ENCODE measurements around the gene SAPCD2. TPM values are rescaled to one million over a fixed set of nuclear protein-coding genes. Genes with fewer than 3 reads are reported as not detected.

The SAPCD2 gene
- total and polyA plus RNA-seq, 2 of the 8 experiments (the other 6 are each of a cell fraction or from before 2014, with no cell fraction given), result 12.7 to 32.1 TPM

- Histone ChIP-seq H2BK5ac (ENCODE audit: low read depth, low read length) (no peak overlapping the region), H3K9ac (replicated peaks in 1 of 4; ENCODE audit: extremely low read depth in 1 of 4, low read depth in 3 of 4, low read length in 3 of 4) (no peak overlapping the region), H3K4me3 (ENCODE audit: extremely low read depth in 1 of 4, insufficient read depth in 2 of 4, low read depth in 3 of 4, low read length in 4 of 4) (no peak overlapping the region), H2AFZ (ENCODE audit: low read length) (no peak overlapping the region), H2BK20ac (ENCODE audit: low read length) (no peak overlapping the region), H3K18ac (ENCODE audit: extremely low read depth, low read length) (no peak overlapping the region), H4K5ac (ENCODE audit: insufficient read length, low read depth, low read length) (no peak overlapping the region), H3K79me2 (ENCODE audit: control insufficient read depth in 1 of 2, insufficient read depth in 2 of 2, low read length in 2 of 2) (no peaks in the 10 kb centered on the region), H3K27me3 (replicated peaks in 1 of 4; ENCODE audit: control insufficient read depth in 3 of 4, extremely low read depth in 1 of 4, insufficient read depth in 3 of 4, low read length in 3 of 4) (peaks cover 1 to 27% (median 15%) of the 10 kb centered on the region in 4 experiments; a peak in 6 of 7 replicates), H3K23me2 (ENCODE audit: low read depth, low read length) (peaks cover 4% of the 10 kb centered on the region; the same call in 1 of the 2 replicates), H3K27ac (ENCODE audit: low read depth, low read length) (no peak overlapping the region), H3K14ac (ENCODE audit: insufficient read length) (no peak overlapping the region), H2AK5ac (ENCODE audit: low read depth, low read length) (no peak overlapping the region), H3K79me1 (ENCODE audit: low read depth, low read length) (no peaks in the 10 kb centered on the region), H4K91ac (replicated peaks; ENCODE audit: insufficient read length, low read length) (no peak overlapping the region), H3K36me3 (ENCODE audit: control insufficient read depth in 2 of 4, insufficient read depth in 4 of 4, low read length in 3 of 4) (no peaks in the 10 kb centered on the region), H3K23ac (ENCODE audit: insufficient read length) (no peak overlapping the region), H3K4me1 (replicated peaks in 1 of 4; ENCODE audit: control insufficient read depth in 3 of 4, insufficient read depth in 4 of 4, low read length in 3 of 4) (peaks cover 0 to 14% (median 6%) of the 10 kb centered on the region in 4 experiments; a peak in 5 of 7 replicates), H2BK15ac (ENCODE audit: low read length) (no peak overlapping the region), H3K56ac (replicated peaks; ENCODE audit: insufficient read length, low read depth, low read length) (no peak overlapping the region), H4K20me1 (replicated peaks in 1 of 2; ENCODE audit: control insufficient read depth in 1 of 2, insufficient read depth in 2 of 2, low read length in 2 of 2) (peaks cover 0 to 6% of the 10 kb centered on the region in 2 experiments), H3K4me2 (ENCODE audit: insufficient read depth in 1 of 2, low read depth in 2 of 2, low read length in 2 of 2) (no peak overlapping the region), H2BK120ac (replicated peaks; ENCODE audit: low read depth, low read length) (no peak overlapping the region), H4K8ac (ENCODE audit: extremely low read depth, insufficient read depth, low read length) (no peak overlapping the region), H2BK12ac (ENCODE audit: low read depth, low read length) (no peak overlapping the region), H3K9me3 (ENCODE audit: insufficient read depth in 2 of 2, low read depth in 1 of 2, low read length in 1 of 2) (no peaks in the 10 kb centered on the region), H3K4ac (replicated peaks; ENCODE audit: insufficient read length, low read depth, low read length) (no peak overlapping the region)
- 90% methylated on average over 2 of the region's 2 CpGs; no CpG with 5 or more reads in 1 of the 2 experiments for WGBS, 2 experiments (ENCODE audit: extremely low coverage in 1 of 2, insufficient coverage in 1 of 2, insufficient read length in 1 of 2, insufficient replicate concordance in 2 of 2, low coverage in 1 of 2, low lambda C conversion rate in 2 of 2, missing lambda C conversion rate in 1 of 2)
- DNase-seq (ENCODE audit: low read depth in 1 of 2, low spot score in 2 of 2) (no peak), FAIRE-seq (no peak)
- ChIA-PET CTCF (ENCODE audit: partially characterized antibody) (interaction anchor here (0.6 to 8.5 kb wide), 16 partner anchors 9 to 333 kb away, joined by 3 to 110 read pairs (median 4); partner anchors contain the start of genes C8G, CLIC3, NPDC1 and PTGDS), POLR2A (ENCODE audit: partially characterized antibody) (interaction anchor here (0.6 to 1.2 kb wide), 2 partner anchors 12 to 219 kb away, joined by 3 read pairs; no protein-coding TSS in a partner anchor)
- TF ChIP-seq POLR2AphosphoS5 (IDR thresholded peaks at IDR 0.05; ENCODE audit: low read depth, low read length), result no peak
- no peak for TF ChIP-seq USF2 (IDR thresholded peaks at IDR 0.05; ENCODE audit: low read length)
- TF ChIP-seq GABPA (IDR thresholded peaks at IDR 0.05; ENCODE audit: borderline replicate concordance, insufficient read depth, low read length), result no peak
- TF ChIP-seq SUZ12 (IDR thresholded peaks at IDR 0.05; ENCODE audit: low read length), result no peak
- TF ChIP-seq BCL11A (IDR thresholded peaks at IDR 0.05; ENCODE audit: low read depth in 2 of 2, low read length in 2 of 2), result no peak
- TF ChIP-seq TBP (IDR thresholded peaks at IDR 0.05; ENCODE audit: low read depth, low read length), result no peak
- no peak for TF ChIP-seq RAD21 (IDR thresholded peaks at IDR 0.05 in 1 of 2, conservative IDR thresholded peaks at IDR 0.05 in 1 of 2; ENCODE audit: low read depth in 2 of 2, low read length in 2 of 2)
- TF ChIP-seq BACH1 (IDR thresholded peaks at IDR 0.05; ENCODE audit: low read length), result no peak
- no peak for TF ChIP-seq TEAD4 (IDR thresholded peaks at IDR 0.05; ENCODE audit: low read depth, low read length)
- no peak for TF ChIP-seq TAF7 (optimal IDR thresholded peaks at IDR 0.05; ENCODE audit: borderline replicate concordance, low read depth, low read length)
- no peak for TF ChIP-seq TAF1 (IDR thresholded peaks at IDR 0.05; ENCODE audit: low read depth, low read length)
- TF ChIP-seq ASH2L (IDR thresholded peaks at IDR 0.05; ENCODE audit: low read length), result no peak
- TF ChIP-seq POU5F1 (IDR thresholded peaks at IDR 0.05; ENCODE audit: low read depth, low read length), result no peak
Measured at GRCh38 chr9:137026384-137026783, 44.0 kb downstream of the SAPCD2 start.
